ENCODE results near the gene AUTS2. TPM values are rescaled to one million over a fixed set of nuclear protein-coding genes. Genes with fewer than 3 reads are reported as not detected.

The AUTS2 gene
- total RNA-seq, 1 donor from 2014 or later, result 94.1 TPM

DNA sequence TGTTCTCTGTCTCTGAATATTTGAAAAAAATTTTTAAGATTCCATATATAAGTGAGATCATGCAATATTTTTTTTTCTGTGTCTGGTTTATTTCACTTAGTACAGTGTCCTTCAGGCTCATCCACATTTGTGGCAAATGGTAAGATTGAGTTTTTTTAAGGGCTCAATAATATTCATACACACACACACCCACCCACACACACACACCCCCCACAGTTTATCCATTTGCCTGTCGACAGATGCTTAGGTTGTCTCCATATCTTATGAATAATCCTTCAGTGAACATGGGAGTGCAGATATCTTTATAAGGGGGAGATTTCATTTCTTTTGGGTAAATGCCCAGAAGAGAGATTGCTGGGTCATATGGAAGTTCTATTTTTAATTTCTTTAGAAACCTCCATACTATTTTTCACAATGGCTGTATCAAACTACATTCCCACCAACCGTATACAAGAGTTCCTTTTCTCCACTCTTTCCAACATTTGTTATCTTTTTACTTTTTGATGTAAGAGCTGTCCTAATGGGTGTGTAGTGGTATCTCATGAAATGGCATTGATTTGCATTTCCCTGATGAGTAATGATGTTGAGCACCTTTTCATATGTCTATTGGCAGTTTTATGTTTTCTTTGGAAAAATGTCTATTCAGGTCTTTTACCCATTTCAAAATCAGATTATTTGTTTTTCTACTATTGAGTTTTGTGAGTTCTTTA lies 35.0 kb downstream of the AUTS2 start:
- no peaks in the 10 kb centered on the region for H3K36me3 Mint-ChIP-seq
- no peaks in the 10 kb centered on the region for H3K27me3 Mint-ChIP-seq
- no peak overlapping the region for H3K27ac Mint-ChIP-seq
- no peaks in the 10 kb centered on the region for H3K9me3 Mint-ChIP-seq
- no peak for DNase-seq (ENCODE audit: extremely low spot score, unreplicated experiment)
- H3K4me1 Mint-ChIP-seq (ENCODE audit: unreplicated experiment), result peaks cover 41% of the 10 kb centered on the region
- H3K4me3 Mint-ChIP-seq, result peak overlapping the region; percentile 29
- TF ChIP-seq CTCF (conservative IDR thresholded peaks at IDR 0.05), result no peak

GRCh38 chr7:69635555-69636185 lies 37.4 kb downstream of the AUTS2 start:
- Mint-ChIP-seq H3K4me1 (ENCODE audit: unreplicated experiment) (peaks cover 38% of the 10 kb centered on the region), H3K27me3 (no peaks in the 10 kb centered on the region), H3K4me3 (no peak overlapping the region), H3K36me3 (no peaks in the 10 kb centered on the region), H3K27ac (no peak overlapping the region), H3K9me3 (no peaks in the 10 kb centered on the region)
- TF ChIP-seq CTCF (conservative IDR thresholded peaks at IDR 0.05), result no peak
- no peak for DNase-seq (ENCODE audit: extremely low spot score, unreplicated experiment)

GRCh38 chr7:69638674-69639073 lies 40.4 kb downstream of the AUTS2 start:
- no peak overlapping the region for H3K4me3 Mint-ChIP-seq
- H3K4me1 Mint-ChIP-seq (ENCODE audit: unreplicated experiment), result peaks cover 48% of the 10 kb centered on the region
- H3K27me3 Mint-ChIP-seq, result no peaks in the 10 kb centered on the region
- no peak overlapping the region for H3K27ac Mint-ChIP-seq
- no peak for TF ChIP-seq CTCF (conservative IDR thresholded peaks at IDR 0.05)
- no peaks in the 10 kb centered on the region for H3K36me3 Mint-ChIP-seq
- no peaks in the 10 kb centered on the region for H3K9me3 Mint-ChIP-seq
- DNase-seq (ENCODE audit: extremely low spot score, unreplicated experiment), result no peak

DNA sequence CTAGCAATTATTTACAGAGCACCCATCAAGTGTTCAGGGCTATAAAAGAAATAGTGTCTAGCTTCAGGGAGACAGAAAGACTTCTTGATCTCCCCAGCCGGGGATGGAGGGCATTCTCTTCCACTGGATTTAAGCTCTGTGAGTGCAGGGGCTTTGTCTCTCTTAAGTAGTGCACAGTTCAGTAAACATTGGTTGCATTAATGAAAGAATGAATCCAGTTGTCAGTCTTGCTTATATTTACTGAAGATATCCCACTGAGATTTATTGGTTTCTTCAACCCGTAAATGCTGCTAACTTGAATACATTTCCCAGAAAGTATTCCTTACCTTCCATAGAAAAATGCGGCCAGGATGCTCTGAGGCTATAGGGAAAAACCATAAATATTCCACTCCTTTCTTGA lies 41.9 kb downstream of the AUTS2 start:
- no peaks in the 10 kb centered on the region for H3K9me3 Mint-ChIP-seq
- no peaks in the 10 kb centered on the region for H3K36me3 Mint-ChIP-seq
- no peak overlapping the region for H3K4me3 Mint-ChIP-seq
- TF ChIP-seq CTCF (conservative IDR thresholded peaks at IDR 0.05), result no peak
- DNase-seq (ENCODE audit: extremely low spot score, unreplicated experiment), result no peak
- H3K4me1 Mint-ChIP-seq (ENCODE audit: unreplicated experiment), result peaks cover 54% of the 10 kb centered on the region
- no peak overlapping the region for H3K27ac Mint-ChIP-seq
- H3K27me3 Mint-ChIP-seq, result no peaks in the 10 kb centered on the region

GRCh38 chr7:69640925-69641594 lies 42.8 kb downstream of the AUTS2 start:
- no peak overlapping the region for H3K27ac Mint-ChIP-seq
- peaks cover 59% of the 10 kb centered on the region for H3K4me1 Mint-ChIP-seq (ENCODE audit: unreplicated experiment)
- no peaks in the 10 kb centered on the region for H3K9me3 Mint-ChIP-seq
- no peak for DNase-seq (ENCODE audit: extremely low spot score, unreplicated experiment)
- no peaks in the 10 kb centered on the region for H3K27me3 Mint-ChIP-seq
- H3K4me3 Mint-ChIP-seq, result no peak overlapping the region
- no peaks in the 10 kb centered on the region for H3K36me3 Mint-ChIP-seq
- no peak for TF ChIP-seq CTCF (conservative IDR thresholded peaks at IDR 0.05)
